GM12892 (cell line): ENCODE results near the gene FBXO40.

Source experiments
- POLR2A ChIP-seq: IDR thresholded peaks from 2 replicates; pipeline ENCODE4 v1.6.1; 2011; ENCODE audit warnings: low read depth, low read length, control low read depth
- POLR2AphosphoS5 ChIP-seq: IDR thresholded peaks from 2 replicates; pipeline ENCODE4 v1.6.1; 2011; ENCODE audit warnings: low read depth, low read length, control low read depth
- TAF1 ChIP-seq: IDR thresholded peaks from 2 replicates; pipeline ENCODE4 v1.6.1; 2011; ENCODE audit warnings: low read depth, mild to moderate bottlenecking, control low read depth, low read length, borderline replicate concordance

DNA sequence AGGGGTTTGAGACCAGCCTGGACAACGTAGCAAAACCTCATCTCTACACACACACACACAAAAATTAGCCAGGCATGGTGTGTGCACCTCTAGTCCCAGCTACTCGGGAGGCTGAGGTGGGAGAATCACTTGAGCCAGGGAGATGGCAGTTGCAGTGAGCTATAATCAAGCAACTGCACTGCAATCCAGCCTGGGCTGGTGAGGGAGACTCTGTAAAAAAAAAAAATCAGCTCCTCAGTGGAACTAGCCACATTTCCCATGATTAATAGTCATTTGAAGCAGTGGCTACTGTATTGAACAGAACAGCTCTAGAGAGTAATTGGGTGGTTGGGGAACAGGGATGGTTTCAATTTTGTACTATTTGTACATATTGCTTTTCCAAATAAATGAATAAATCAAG is 11.5 kb upstream of the FBXO40 start:
- TF ChIP-seq POLR2A (no peak), POLR2AphosphoS5 (no peak), TAF1 (no peak)
